ENCODE results near the gene CD84.

- TF ChIP-seq GATA2 (IDR thresholded peaks at IDR 0.05; ENCODE audit: low read depth, low read length) (no peak), GATA3 (IDR thresholded peaks at IDR 0.05; ENCODE audit: low read depth, low read length) (no peak)
These were observed 30.2 kb downstream of the CD84 start for GRCh38 chr1:160548960-160549664.
